Measurements from ENCODE around the gene HRG.

Gene HRG

GRCh38 chr3:186638259-186638658 lies 27.6 kb upstream of the HRG start:
- no peak for DNase-seq (ENCODE audit: low read depth)

GRCh38 chr3:186639778-186640472 lies 25.9 kb upstream of the HRG start, which contains the start of gene FETUB:
TSS of gene FETUB (plus strand) at chr3:186640399. CDS start at chr3:186640461, 62 bp downstream.
- DNase-seq (ENCODE audit: low read depth): no peak

GRCh38 chr3:186640473-186640818 lies 25.4 kb upstream of the HRG start:
- peak; percentile 38 for DNase-seq (ENCODE audit: low read depth)

- DNase-seq (ENCODE audit: low read depth): no peak
Observed at GRCh38 chr3:186640929-186641328, 24.9 kb upstream of the HRG start.

- DNase-seq (ENCODE audit: low read depth): no peak
Observed at GRCh38 chr3:186642014-186642413, 23.8 kb upstream of the HRG start.

- no peak for DNase-seq (ENCODE audit: low read depth)
Observed at GRCh38 chr3:186643493-186643892, 22.3 kb upstream of the HRG start.

- DNase-seq (ENCODE audit: low read depth): no peak
Observed at GRCh38 chr3:186644683-186645082, 21.1 kb upstream of the HRG start.

GRCh38 chr3:186646106-186646505 lies 19.7 kb upstream of the HRG start:
- no peak for DNase-seq (ENCODE audit: low read depth)

GRCh38 chr3:186646841-186647240 lies 19.0 kb upstream of the HRG start:
- DNase-seq (ENCODE audit: low read depth): no peak

GRCh38 chr3:186648851-186649250 lies 17.0 kb upstream of the HRG start:
- DNase-seq (ENCODE audit: low read depth): no peak

GRCh38 chr3:186651678-186652215 lies 14.1 kb upstream of the HRG start:
- no peak for DNase-seq (ENCODE audit: low read depth)

GRCh38 chr3:186653080-186653707 lies 12.6 kb upstream of the HRG start:
- DNase-seq (ENCODE audit: low read depth): no peak

- no peak for DNase-seq (ENCODE audit: low read depth)
Observed at GRCh38 chr3:186653984-186654383, 11.8 kb upstream of the HRG start.

- DNase-seq (ENCODE audit: low read depth): no peak
Observed at GRCh38 chr3:186663361-186664118, 2.3 kb upstream of the HRG start.

GRCh38 chr3:186664119-186664495 lies 1.7 kb upstream of the HRG start:
- DNase-seq (ENCODE audit: low read depth): no peak

GRCh38 chr3:186664506-186664905 lies 1.3 kb upstream of the HRG start:
- DNase-seq (ENCODE audit: low read depth): no peak

- no peak for DNase-seq (ENCODE audit: low read depth)
Observed at GRCh38 chr3:186668426-186668825, 2.6 kb downstream of the HRG start.

- DNase-seq (ENCODE audit: low read depth): no peak
Observed at GRCh38 chr3:186669378-186670084, 3.7 kb downstream of the HRG start.

GRCh38 chr3:186670155-186670554 lies 4.3 kb downstream of the HRG start:
- no peak for DNase-seq (ENCODE audit: low read depth)

- no peak for DNase-seq (ENCODE audit: low read depth)
Observed at GRCh38 chr3:186671051-186671450, 5.2 kb downstream of the HRG start.

- DNase-seq (ENCODE audit: low read depth): no peak
Observed at GRCh38 chr3:186678604-186679003, 12.8 kb downstream of the HRG start.

GRCh38 chr3:186679151-186679550 lies 13.3 kb downstream of the HRG start:
- no peak for DNase-seq (ENCODE audit: low read depth)

Measured in fibroblast of gingiva (primary cell).